Measurements from ENCODE around the gene NFE2L1.
"Not testable (repeated sequence)": the region's sequence is repeated elsewhere in the genome, so short reads cannot be mapped to it uniquely, and the experiment has no call there.

The NFE2L1 gene

DNA sequence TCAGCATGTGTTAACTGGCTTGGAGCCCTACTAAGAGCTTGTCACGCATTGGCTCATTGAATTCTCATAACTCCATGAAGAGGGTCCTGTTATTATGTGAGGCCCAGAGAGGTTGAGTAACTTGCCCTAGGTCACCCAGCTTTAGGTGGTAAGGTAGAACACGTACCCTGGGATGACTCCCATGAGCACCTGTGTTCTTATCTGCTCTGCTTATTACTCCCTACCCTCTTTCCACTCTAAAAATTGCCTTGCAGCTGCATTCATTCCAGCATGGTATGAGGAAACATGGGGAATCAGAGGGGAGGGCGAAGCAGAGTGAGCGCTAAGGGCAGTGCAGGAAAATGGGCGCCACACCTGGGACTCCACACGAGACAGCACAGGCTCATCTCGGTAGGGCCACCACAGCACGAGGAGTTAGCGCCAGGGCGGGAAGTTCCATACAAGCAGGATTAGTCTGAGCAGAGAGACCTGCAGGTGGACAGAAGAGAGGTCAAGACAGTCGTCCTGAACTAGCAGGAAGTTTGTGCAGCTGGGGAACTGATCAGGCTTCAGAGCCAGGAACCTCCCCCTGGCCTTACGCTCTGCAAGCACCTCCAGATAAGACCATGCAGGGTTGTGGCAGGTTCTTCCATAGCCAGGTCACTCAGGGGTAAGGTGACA is 20.7 kb upstream of the NFE2L1 start:
- no peak overlapping the region for H3K4me3 ChIP-seq (ENCODE audit: low read length)
- TF ChIP-seq ZNF274 (IDR thresholded peaks at IDR 0.05; ENCODE audit: low read depth, low read length), result no peak

DNA sequence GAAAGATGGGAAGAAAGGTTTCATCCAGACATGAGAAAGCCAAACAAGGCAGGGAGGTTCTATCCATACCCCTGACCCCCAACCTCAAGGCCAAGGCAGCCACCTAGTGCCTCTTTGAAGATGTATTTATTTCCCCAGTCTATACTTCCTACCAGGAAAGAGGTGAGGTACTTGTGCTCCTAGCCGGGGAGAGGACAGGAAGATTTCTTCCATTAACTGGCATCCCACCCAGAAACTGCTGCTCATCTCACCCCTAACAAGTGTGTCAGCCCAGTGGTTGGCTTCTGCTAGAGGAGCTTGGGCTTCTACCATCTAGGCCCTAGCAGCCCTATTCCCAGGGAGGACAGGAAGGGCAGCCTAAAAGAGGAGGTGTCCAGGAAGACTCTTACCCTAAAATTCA is 19.4 kb upstream of the NFE2L1 start:
- TF ChIP-seq ZNF274 (IDR thresholded peaks at IDR 0.05; ENCODE audit: low read depth, low read length), result no peak
- no peak overlapping the region for H3K4me3 ChIP-seq (ENCODE audit: low read length)

DNA sequence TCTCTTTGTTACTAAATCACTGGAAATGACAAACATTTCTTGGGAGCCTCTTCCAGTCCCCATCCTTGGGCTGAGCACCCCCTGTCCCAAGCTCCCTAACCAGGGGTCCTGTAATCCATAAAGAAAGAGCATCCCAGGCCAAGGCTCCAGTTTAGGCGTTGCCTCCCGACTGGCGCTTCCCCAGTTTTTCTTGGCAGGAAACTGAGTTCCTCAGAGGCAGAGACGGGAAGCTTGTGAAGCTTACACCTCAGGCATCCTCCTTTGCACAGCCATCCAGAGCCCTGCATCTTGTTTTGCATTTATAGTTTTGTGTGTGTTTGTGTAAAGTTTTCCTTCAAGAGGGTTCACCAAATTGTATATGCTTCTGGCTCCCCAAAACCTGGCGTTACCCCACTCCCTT is 17.6 kb upstream of the NFE2L1 start:
- no peak overlapping the region for H3K4me3 ChIP-seq (ENCODE audit: low read length)
- TF ChIP-seq ZNF274 (IDR thresholded peaks at IDR 0.05; ENCODE audit: low read depth, low read length), result no peak

DNA sequence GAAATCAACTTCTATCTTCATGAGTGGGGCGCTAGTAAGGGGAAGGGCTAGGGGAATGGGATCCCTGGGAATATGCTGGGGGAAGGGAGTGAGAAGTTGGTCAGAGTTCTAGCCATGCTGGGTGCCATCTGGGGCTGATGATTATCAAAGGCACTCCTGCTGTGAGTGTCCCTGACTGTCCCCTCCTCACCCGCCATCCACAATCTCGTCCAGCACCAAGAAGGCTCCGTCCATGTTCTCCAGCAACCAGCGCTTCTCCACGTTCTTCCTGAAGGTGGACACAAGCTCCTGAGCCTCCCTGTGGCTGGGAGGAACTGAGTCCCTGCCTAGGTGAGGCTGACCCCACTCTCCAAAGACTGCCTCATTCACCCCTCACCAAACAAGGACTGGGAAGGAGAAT is 16.2 kb upstream of the NFE2L1 start:
- no peak for TF ChIP-seq ZNF274 (IDR thresholded peaks at IDR 0.05; ENCODE audit: low read depth, low read length)
- no peak overlapping the region for H3K4me3 ChIP-seq (ENCODE audit: low read length)

DNA sequence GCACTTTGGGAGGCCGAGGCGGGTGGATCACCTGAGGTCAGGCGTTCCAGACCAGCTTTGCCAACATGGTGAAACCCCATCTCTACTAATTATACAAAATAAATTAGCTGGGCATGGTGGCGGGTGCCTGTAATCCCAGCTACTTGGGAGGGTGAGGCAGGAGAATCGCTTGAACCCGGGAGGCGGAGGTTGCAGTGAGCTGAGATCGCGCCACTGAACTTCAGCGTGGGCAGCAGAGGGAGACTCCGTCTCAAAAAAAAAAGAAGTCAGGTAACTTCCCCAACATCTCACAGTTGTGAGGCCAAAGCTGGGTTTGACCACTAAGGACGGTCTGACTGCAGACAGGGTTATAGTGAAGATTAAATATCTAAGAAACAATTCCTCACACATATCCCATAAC is 13.4 kb upstream of the NFE2L1 start:
- H3K4me3 ChIP-seq (ENCODE audit: low read length), result not testable (repeated sequence)

DNA sequence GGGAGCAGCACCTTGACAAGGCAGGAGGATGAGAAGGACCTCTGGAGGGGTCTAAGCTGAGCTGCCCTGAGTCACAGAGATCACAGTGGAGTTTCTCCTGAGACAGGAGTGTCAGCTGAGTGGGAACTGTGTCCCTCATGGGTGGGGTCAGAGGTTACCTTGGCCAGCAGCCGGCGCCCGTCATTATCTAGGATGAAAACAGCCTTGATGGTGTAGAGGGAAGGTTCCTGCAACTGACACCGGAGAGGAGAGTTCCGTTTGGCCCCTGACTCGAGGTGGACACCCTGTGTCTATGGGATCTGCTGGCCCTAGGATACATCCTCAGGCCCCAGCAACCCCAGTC is 11.5 kb upstream of the NFE2L1 start:
- H3K4me3 ChIP-seq (ENCODE audit: low read length), result no peak overlapping the region; the same call in 1 of the 2 replicates
- no peak for TF ChIP-seq ZNF274 (IDR thresholded peaks at IDR 0.05; ENCODE audit: low read depth, low read length)

DNA sequence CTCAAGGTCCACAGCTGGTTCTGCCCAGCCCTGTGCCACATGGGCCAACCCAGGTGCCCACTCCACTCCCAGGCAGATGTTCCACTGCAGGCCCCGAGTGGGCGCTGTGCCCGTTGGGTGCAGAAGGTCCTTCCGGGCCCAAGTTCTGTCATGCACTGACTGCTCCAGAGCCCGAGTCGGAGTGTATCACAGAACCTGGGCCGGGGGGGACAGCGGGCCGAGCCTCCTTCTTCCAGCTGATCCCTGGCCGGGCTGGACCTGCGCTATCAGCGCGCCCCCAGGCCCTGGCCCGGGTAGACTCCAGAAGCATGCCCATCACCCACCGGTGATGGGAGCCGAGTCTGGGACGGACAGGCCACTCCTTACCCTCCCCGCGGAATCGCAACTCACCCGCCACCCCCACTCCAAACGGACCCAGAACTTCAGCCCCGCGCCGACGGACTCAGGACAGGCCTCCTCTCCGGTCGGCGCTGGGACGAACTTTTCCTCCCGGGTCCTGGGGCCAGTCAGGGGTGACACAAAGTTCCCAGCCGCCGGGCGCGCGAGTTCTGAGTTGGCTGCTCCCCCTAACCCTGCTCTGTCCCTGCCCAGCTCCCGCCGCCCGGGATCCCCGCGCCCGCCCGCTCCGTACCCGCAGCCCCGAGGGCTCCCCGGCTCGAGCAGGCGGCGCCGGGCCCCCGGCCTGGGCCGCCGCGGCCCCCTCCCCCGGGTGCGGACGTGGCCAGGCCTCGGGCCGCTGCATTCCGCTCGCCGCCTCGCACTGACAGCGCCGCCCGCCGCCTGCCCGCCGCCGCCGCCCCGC is 10.9 kb upstream of the NFE2L1 start, which contains the start of gene COPZ2:
COPZ2 (minus strand) TSS at position 762 of the 802 bp plus-strand sequence; CDS start at position 742, 20 bp downstream.
- H3K4me3 ChIP-seq (ENCODE audit: low read length), result peak within 1 kb of the TSS; percentile 51; the same call in 1 of the 2 replicates

DNA sequence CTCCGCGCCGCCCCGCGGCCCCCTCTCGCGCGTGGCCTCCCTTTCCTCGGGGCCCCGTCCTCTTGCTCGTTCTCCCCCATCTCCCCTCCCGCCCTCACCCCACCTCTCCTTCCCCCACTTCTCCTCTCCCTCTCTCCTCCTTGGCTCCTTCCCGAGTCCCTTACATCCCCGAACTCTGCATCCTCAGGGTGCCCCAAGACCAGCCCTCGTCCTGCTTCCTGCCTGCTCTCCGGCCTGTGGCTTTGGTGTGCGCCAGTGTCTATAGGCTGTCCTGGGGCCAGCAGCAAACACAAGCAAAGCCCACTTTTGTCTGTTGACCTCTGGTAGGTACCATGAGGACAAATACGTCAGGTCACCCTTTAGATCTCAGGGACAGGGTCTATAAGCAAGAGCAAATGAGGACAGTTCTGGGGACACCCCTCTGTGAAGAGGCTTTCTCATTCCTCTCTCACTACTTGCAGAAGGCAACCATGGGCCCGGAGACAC is 10.3 kb upstream of the NFE2L1 start:
- no peak for TF ChIP-seq ZNF274 (IDR thresholded peaks at IDR 0.05; ENCODE audit: low read depth, low read length)
- H3K4me3 ChIP-seq (ENCODE audit: low read length), result no peak overlapping the region

More for the DNA sequence above, 10.9 kb upstream of the NFE2L1 start, which contains the start of gene COPZ2:
- no peak for TF ChIP-seq ZNF274 (IDR thresholded peaks at IDR 0.05; ENCODE audit: low read depth, low read length)

DNA sequence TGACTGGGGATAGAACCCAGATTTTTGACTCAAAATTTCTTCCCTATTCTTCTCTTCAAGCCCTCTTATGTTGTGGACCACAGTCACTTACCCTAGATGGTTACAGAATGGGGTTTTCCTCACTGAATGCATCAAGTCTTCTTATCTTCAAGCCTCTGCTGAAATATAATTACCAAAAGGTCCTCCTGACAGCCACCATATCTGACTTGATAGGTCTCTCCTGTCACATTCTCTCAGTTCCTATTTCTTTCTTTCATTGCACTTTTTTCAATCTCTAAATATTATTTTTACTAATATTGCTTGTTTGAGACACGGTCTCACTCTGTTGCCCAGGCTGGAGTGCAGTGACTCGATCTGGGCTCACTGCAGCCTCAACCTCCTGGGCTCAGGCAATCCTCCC is 9.5 kb upstream of the NFE2L1 start:
- no peak for TF ChIP-seq ZNF274 (IDR thresholded peaks at IDR 0.05; ENCODE audit: low read depth, low read length)
- H3K4me3 ChIP-seq (ENCODE audit: low read length), result no peak overlapping the region

DNA sequence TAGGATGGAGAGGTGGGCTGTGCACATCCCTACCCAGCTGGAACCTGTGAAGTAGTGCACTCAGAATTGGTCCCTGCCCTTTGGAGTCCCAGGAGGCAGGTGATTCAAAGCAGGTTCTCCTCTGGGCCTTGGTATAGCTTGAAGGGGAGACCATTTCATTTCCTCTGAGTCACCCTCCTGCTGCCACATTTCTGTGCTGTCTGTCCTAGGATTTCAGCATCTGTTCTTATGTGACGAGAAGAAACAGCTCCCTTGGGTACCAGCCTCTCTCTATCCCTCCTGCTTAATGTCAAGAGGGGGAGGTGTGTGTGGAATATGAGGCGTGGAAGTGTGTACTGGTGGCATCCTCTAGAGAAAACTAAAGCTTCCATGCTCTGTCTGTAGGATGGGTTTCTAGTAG is 5.0 kb upstream of the NFE2L1 start:
- TF ChIP-seq ZNF274 (IDR thresholded peaks at IDR 0.05; ENCODE audit: low read depth, low read length), result no peak
- no peak overlapping the region for H3K4me3 ChIP-seq (ENCODE audit: low read length)

DNA sequence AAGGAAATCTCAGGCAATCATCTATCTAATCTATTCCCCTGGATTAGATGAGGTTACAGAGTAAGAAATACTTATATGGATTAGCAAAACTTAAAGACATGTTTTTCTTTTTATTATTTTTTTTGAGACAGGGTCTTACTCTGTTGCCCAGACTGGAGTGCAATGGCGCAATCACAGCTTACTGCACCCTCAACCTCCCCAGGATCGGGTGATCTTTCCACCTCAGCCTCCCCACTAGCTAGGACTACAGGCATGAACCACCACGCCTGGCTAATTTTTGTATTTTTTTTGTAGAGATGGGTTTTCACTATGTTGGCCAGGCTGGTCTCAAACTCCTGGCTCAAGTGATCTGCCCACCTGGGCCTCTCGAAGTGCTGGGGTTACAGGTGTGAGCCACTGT is 3.3 kb upstream of the NFE2L1 start:
- H3K4me3 ChIP-seq (ENCODE audit: low read length), result no peak overlapping the region
- TF ChIP-seq ZNF274 (IDR thresholded peaks at IDR 0.05; ENCODE audit: low read depth, low read length), result no peak

DNA sequence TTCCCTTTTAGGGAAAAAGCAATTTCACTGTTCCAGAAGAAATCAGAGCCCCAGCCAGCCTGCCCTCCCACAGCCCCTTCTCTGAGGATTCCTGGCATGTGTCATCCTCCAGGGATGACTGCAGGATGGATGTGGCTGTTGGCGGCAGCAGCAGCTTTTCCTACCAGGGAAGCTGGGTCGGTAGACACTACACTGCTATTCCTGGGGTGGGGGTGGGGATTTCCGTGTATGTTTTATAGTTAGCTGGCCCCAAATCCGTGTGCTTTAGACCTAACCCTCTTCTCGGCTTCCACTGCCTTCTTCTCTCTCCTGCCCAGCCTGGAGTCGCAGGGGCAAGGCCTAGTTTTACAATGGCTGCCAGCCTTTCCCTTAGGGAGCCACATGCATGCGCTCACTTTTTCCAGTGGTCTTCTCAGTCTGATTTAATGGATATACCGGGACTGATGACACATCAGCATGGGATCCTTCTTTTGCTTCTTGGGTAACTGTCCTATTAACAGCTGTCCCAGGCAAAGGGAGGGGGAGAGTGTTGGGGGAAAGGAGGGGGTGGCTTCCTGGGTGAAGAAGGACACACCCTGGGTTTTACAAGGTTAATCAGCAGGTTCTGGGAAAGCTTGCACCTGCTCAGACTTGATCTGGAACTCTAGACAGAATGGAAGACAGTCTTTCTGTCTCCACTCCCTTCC is 2.7 kb upstream of the NFE2L1 start:
- H3K4me3 ChIP-seq (ENCODE audit: low read length), result no peak overlapping the region
- TF ChIP-seq ZNF274 (IDR thresholded peaks at IDR 0.05; ENCODE audit: low read depth, low read length), result no peak

DNA sequence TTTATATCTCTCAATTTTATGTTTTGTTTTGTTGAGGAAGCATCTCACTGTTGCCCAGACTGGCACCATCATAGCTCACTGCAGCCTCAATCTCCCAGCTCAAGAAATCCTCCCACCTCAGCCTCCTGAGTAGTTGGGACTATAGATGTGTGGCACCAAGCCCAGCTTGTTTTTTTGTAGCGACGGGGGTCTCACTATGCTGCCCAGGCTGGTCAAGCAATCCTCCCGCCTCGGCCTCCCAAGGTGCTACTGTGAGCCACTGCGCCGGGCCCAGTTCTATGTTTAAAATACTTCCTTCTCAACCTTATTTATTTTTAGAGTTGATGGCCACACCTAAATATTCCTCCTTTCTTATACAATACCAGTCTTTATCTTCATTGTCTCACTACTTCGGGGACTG is 1.9 kb upstream of the NFE2L1 start:
- peak overlapping the region; percentile 1; the same call in 1 of the 2 replicates for H3K4me3 ChIP-seq (ENCODE audit: low read length)
- no peak for TF ChIP-seq ZNF274 (IDR thresholded peaks at IDR 0.05; ENCODE audit: low read depth, low read length)

DNA sequence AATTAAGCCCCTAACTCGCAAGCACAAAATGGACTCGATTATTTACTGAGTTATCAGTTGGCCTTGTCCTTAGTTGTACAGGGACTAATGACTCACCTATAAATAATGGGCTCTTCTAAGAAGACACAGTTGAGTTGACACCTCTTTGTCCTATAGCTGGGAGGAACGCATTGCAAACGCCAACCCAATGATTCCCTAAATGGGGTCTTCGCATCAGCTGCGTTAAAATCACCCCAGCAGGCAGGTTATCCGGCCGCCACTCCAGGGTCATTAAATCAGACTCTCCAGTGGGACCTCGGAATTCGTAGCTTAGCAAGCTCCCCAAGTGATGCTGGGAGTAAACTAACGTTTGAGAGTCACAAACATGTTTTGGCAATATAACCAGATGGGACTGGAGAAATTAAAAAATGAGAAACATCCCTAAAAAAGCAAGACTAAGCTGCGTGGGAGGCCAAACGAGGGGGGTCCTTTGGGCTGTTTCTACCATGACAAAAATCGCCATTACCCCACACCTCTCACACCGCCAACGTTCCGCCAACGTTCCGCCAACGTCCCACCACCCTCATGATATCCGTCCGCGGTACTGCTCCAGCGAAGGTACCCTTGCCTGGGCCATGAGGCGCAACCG is 932 bp upstream of the NFE2L1 start:
- no peak for TF ChIP-seq ZNF274 (IDR thresholded peaks at IDR 0.05; ENCODE audit: low read depth, low read length)
- H3K4me3 ChIP-seq (ENCODE audit: low read length), result peak overlapping the region; percentile 94
